GM21723 (cell line): Measurements from ENCODE around the gene MAP3K2.
"Not testable (repeated sequence)": the region's sequence is repeated elsewhere in the genome, so short reads cannot be mapped to it uniquely, and the experiment has no call there.

Experiments used
- ATAC-seq: cut with Tn5 transposase; IDR thresholded peaks from one replicate; pipeline ENCODE4 v1.9.1; 2021; ENCODE audit warnings: mild to moderate bottlenecking, moderate library complexity; ENCODE audit not compliant: unreplicated experiment

MAP3K2 gene

DNA sequence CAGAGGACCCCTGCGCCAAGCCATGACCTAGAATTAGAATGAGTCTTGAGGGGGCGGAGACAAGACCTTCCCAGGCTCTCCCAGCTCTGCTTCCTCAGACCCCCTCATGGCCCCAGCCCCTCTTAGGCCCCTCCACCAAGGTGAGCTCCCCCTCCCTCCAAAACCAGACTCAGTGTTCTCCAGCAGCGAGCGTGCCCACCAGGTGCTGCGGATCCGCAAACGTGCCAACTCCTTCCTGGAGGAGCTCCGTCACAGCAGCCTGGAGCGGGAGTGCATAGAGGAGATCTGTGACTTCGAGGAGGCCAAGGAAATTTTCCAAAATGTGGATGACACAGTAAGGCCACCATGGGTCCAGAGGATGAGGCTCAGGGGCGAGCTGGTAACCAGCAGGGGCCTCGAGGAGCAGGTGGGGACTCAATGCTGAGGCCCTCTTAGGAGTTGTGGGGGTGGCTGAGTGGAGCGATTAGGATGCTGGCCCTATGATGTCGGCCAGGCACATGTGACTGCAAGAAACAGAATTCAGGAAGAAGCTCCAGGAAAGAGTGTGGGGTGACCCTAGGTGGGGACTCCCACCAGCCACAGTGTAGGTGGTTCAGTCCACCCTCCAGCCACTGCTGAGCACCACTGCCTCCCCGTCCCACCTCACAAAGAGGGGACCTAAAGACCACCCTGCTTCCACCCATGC is 33.5 kb upstream of the MAP3K2 start:
- ATAC-seq, result no peak

DNA sequence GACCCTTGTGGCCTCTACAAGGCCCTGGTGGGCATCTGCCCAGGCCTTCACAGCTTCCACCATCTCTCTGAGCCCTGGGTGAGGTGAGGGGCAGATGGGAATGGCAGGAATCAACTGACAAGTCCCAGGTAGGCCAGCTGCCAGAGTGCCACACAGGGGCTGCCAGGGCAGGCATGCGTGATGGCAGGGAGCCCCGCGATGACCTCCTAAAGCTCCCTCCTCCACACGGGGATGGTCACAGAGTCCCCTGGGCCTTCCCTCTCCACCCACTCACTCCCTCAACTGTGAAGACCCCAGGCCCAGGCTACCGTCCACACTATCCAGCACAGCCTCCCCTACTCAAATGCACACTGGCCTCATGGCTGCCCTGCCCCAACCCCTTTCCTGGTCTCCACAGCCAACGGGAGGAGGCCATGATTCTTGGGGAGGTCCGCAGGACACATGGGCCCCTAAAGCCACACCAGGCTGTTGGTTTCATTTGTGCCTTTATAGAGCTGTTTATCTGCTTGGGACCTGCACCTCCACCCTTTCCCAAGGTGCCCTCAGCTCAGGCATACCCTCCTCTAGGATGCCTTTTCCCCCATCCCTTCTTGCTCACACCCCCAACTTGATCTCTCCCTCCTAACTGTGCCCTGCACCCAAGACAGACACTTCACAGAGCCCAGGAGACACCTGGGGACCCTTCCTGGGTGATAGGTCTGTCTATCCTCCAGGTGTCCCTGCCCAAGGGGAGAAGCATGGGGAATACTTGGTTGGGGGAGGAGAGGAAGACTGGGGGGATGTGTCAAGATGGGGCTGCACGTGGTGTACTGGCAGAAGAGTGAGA is 32.5 kb upstream of the MAP3K2 start:
- ATAC-seq, result no peak

DNA sequence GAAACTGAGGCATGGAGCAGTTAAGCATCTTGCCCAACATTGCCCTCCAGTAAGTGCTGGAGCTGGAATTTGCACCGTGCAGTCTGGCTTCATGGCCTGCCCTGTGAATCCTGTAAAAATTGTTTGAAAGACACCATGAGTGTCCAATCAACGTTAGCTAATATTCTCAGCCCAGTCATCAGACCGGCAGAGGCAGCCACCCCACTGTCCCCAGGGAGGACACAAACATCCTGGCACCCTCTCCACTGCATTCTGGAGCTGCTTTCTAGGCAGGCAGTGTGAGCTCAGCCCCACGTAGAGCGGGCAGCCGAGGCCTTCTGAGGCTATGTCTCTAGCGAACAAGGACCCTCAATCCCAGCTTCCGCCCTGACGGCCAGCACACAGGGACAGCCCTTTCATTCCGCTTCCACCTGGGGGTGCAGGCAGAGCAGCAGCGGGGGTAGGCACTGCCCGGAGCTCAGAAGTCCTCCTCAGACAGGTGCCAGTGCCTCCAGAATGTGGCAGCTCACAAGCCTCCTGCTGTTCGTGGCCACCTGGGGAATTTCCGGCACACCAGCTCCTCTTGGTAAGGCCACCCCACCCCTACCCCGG is 31.8 kb upstream of the MAP3K2 start:
- ATAC-seq, result no peak

DNA sequence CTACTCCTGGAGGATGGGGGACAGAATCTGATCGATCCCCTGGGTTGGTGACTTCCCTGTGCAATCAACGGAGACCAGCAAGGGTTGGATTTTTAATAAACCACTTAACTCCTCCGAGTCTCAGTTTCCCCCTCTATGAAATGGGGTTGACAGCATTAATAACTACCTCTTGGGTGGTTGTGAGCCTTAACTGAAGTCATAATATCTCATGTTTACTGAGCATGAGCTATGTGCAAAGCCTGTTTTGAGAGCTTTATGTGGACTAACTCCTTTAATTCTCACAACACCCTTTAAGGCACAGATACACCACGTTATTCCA is 31.3 kb upstream of the MAP3K2 start:
- ATAC-seq, result no peak

DNA sequence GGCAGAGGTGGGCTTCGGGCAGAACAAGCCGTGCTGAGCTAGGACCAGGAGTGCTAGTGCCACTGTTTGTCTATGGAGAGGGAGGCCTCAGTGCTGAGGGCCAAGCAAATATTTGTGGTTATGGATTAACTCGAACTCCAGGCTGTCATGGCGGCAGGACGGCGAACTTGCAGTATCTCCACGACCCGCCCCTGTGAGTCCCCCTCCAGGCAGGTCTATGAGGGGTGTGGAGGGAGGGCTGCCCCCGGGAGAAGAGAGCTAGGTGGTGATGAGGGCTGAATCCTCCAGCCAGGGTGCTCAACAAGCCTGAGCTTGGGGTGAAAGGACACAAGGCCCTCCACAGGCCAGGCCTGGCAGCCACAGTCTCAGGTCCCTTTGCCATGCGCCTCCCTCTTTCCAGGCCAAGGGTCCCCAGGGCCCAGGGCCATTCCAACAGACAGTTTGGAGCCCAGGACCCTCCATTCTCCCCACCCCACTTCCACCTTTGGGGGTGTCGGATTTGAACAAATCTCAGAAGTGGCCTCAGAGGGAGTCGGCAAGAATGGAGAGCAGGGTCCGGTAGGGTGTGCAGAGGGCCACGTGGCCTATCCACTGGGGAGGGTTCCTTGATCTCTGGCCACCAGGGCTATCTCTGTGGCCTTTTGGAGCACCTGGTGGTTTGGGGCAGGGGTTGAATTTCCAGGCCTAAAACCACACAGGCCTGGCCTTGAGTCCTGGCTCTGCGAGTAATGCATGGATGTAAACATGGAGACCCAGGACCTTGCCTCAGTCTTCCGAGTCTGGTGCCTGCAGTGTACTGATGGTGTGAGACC is 30.7 kb upstream of the MAP3K2 start, which contains the start of gene PROC:
Gene PROC (plus strand): TSS at position 128 of the 812 bp plus-strand sequence. CDS start 1,516 bp downstream, outside the sequence.
- no peak for ATAC-seq

DNA sequence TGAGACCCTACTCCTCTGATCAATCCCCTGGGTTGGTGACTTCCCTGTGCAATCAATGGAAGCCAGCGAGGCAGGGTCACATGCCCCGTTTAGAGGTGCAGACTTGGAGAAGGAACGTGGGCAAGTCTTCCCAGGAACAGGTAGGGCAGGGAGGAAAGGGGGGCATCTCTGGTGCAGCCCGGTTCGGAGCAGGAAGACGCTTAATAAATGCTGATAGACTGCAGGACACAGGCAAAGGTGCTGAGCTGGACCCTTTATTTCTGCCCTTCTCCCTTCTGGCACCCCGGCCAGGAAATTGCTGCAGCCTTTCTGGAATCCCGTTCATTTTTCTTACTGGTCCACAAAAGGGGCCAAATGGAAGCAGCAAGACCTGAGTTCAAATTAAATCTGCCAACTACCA is 29.6 kb upstream of the MAP3K2 start:
- no peak for ATAC-seq

DNA sequence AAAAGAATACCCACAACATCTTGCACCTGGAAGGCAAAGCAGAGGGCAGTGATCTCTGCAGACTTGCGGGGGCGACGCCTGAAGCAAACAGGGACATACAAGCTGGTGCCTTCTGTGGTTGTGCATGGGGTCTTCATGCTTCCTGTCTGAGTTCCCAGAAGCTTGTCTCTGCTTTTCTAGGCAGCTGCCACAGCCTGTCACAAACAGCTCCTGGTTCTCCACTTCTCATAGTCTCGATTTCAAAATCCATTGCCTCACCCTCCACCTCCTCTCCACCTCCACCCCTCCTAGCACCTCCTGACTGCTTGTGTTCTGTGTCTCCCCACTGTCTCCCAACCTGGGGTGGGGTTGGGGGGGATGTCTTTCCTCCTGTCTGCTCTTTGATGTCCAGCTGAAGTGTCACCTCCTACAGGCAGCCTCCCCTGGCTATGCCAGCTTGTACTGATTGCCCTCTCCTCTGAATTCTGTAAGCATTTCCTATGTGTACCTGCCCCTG is 28.8 kb upstream of the MAP3K2 start:
- no peak for ATAC-seq

DNA sequence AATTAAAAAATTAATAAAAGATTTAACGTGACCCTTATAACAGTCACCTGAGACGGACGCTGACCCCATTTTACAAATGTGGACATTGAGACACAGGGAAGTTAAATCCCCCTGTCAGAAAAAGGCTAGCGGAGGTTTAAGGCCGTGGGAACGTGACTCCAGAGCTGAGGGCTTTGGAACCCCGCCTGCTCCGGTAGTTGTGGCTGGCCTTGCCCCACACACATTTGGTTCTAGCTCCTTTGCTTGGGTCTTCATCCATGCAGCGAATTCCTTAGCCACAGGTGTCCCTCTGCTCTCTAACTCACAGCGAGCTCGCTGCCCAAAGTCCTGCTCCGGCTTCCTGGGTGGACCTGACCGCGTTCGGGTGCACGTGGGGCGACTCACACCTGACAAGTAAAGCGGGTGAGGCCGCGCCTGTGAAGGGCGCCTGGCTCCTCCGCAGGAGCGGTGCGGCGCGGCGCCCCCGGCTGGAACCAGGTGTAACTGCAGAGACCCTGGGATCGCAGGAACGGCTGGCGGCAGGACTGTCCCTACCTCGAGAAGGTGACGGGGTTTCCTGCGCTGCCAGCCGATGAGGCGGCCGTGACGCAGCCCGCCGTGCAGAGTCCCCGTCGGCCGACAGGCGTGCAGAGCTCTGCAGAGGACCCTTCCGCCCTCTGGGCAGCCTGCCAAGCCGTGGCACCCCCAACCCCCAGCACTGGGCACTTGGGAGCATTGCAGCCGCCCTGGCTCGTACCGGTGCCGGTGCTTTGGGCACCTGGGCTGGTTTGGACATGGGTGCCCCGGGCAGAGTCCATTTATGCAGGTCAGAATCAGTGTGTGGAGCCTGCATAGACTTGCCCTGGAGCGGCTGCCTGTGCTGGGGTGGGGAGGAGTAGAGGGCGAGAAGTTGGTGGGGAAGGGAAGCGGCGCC is 28.1 kb upstream of the MAP3K2 start:
- peak; percentile 93 for ATAC-seq

DNA sequence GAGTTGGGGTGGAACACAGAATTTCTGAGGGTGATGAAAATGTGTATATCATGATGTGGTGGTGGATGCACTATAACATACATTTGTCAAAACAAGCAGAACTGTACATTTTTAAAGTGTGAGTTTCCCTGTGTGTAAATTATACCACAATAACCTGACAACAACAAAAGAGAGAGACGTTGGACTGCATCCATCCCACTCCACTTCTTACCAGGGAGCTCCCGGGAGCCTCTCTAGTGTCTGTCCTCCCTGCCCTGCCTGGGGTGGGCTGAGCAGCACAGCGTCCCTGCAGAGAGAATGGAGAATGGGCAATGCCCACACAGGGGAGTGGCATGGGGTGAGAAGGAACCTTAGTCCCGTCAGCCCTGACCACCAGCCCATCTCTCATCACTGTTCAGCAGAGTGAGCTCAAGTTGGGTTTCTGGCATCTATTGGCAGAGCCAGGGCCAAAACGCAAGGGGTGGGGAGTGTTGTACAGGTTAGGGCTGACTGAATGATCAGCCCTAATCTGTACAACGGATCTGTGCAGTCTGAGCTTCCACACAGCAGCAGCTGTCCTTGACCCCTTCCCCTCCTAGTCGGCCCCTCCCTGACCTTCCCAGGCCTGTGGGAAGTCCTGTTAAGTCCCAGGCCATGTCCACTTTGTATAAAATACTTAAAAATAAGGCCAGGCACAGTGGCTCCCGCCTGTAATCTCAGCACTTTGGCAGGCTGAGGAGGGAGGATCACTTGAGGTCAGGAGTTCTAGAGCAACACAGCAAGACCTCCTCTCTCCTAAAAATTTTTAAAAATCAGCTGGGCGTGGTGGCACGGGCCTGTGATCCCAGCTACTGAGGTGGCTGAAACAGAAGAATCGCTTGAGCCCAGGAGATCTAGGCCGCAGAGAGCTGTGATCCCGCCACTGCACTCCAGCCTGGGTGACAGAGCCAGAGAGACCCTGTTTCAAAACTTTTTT is 27.1 kb upstream of the MAP3K2 start:
- no peak for ATAC-seq

DNA sequence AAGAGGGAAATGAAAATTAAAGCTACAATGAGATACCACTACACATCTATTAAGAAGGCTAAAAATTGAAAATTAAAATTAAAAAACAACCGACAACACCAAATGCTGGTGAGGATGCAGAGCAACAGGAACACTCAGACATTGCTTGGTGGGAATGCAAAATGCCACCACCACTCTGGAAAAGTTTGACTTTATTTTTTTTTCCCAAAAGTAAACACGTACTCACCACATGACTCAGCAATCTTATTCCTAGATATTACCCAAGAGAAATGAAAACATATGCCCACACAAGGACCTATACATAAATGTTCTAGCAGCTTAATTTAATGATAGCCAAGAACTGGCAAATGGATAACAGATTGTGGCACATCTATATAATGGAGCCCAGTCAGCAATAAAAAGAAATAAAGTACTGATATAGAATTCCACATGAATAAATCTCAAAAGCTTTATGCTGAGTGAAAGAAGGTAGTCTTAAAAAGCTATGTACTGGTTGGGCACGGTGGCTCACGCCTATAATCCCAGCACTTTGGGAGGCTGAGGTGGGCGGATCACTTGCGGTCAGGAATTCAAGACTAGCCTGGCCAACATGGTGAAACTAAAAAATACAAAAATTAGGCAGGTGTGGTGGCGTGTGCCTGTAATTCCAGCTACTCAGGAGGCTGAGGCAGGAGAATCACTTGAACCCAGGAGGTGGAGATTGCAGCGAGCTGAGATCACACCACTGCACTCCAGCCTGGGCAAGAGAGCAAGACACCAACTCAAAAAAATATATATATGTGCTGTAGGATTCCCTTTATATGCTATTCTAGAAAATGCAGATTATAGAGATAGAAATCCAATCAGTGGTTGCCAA is 26.2 kb upstream of the MAP3K2 start:
- no peak for ATAC-seq

DNA sequence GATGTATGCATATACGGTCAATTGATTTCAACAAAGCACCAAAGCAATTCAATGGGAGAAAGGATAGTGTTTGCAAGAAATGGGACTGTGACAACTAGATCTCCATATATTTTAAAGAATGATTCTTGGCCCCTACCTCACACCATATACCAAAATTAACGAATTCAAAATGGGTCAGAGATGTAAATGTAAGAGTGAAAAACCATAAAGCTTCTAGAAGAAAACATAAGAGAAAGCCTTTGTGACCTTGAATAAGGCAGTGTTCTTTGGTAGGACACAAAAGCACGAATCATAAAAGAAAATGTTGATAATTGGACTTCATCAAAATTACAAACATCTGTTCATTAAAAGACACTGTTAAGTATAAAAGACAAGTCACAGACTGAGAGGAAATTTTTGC is 25.4 kb upstream of the MAP3K2 start:
- no peak for ATAC-seq

DNA sequence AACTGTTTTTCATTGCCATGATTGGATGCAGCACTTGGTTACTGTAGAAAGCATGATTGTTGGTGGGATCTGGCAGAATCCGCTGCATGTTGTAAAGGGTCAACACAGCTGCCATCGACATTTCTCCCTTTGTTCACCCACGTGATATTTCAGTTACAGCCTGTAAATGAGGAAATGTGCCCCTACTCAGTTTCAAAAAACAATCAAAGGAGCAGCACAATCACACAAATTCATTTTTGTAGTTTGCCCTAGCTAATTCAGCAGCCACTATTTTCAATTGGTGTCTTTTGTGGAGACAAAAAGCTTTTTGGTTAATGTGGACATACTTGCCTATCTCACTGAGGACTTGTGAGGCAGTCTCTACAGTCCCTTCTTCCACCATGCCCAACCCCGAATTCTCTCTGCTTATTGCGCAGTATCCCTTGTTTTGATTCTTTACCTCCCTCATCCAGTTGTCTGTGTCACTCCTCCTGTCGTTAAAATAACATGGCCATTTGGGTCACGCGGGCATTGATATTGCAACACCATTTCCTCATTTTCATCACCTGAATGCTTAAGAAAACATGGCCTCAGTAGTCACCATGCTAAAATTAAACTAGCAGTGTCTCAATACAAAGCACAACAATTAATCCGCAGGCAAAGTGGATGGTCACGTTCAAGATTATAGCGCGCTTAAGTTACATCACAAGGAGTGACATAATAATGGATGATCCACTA is 24.0 kb upstream of the MAP3K2 start:
- no peak for ATAC-seq

DNA sequence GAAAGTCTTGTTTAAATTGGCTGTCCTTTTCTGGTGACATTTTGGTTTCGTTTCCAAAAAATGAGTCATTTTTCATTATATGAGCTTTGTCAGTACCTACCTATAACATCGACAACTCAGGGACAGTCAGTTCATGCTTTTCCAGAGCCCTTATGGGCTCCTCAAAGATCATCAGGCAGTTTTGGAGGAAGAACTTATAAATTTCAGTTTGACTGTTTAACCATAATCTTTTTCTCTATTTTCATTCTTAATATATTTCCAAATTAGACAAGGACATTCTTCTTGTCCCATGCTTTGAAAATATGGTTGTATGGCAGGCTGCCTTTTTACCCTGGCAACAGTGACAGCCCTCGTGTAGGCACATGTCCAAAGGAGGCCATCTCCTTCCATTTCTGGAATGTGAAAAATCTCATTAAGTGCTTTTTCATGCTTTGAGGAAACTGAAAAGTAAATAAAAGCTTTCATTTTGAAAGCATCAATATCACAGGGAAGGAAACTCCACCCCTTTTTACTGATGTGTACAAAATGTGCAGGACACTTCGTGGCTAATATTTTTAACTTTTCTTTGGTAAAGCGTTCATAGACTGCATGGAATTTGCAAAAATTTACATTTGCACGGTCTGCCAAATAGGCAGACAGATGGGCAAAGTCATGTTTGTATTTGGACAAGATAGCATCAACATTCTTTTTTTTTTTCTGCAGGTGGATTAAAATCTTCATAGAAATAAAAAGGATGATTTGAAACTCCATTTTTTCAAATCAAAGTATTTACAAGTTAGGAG is 23.3 kb upstream of the MAP3K2 start:
- ATAC-seq, result peak; percentile 57

DNA sequence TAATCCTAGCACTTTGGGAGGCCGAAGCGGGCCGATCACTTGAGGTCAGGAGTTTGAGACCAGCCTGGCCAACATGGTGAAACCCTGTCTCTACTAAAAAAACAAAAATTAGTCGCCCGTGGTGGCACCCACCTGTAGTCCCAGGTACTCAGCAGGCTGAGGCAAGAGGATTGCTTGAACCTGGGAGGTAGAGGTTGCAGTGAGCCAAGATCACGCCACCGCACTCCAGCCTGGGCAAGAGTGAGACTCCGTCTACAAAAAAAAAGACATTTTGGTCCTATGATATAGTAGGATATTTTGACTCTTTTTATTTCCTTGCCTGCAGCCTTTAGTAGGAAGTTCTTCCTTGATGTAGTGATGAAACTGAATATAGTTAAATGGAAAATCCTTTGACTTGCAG is 21.9 kb upstream of the MAP3K2 start:
- ATAC-seq, result not testable (repeated sequence)

DNA sequence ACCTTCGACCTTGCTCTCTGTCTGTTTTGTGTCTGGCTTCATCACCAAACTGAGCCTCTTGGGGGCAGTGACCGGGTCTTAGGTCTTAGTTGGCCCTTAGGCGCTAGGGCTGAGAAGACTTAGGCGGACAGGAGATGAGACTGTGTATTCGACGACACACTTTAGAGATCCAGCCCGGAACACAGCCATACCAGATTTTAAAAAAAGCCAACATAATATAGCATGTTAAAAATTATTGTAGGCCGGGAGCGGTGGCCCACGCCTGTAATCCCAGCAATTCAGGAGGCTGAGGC is 21.0 kb upstream of the MAP3K2 start:
- ATAC-seq, result no peak

DNA sequence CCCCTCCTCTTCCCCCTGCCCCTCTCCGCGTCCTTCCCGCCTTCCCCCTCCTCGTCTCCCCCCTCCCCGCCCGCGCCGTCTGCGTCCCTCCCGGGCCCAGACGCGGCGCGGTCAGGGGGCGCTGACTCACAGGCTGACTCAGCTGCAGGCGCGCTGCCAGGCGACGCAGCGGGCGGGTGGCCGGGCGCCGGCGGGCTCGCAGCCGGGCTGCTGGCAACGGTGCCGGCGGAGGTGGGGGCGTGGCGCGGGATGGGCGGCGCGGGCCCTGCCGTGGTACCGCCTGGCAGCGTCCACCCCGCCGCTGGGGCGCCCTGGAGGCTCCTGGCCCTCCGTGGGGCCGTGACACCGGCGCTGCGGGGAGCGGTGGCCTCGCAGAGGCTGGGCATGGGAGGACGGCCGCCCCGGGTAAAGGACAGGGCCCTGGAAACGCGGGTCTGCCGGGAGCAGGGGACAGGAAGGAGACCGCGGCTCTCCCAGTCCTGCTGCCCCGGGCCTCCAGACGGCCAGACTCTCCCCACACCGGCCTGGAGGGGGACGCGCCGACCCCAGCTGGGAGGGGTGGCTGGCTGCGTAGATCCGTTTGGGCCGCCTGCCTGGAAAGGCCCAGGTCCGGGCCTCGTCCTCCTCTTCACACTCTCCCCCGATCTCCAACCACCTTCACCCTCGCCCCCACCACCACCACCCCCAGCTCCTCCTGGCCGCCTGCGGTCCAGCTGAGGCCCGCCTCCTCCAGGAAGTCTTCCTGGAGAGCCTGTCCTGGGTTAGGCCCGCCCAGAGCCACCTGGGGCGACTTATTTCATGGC is 20.4 kb upstream of the MAP3K2 start:
- ATAC-seq, result peak; percentile 70
